ENCODE data around the gene PHKG2. TPM values are rescaled to one million over a fixed set of nuclear protein-coding genes. Genes with fewer than 3 reads are reported as not detected.

The PHKG2 gene
- total RNA-seq, 2 donors from 2014 or later: 17.6 to 24.7 TPM

GRCh38 chr16:30740364-30741251 is 7.6 kb upstream of the PHKG2 start:
- intact Hi-C loops (cut with DNase I): no loop called here
- H3K4me3 ChIP-seq: no peak overlapping the region
- 12 to 14% methylated on average over 8 of the region's 8 CpGs for WGBS, 2 donors
- H3K27me3 ChIP-seq: no peaks in the 10 kb centered on the region
- peaks cover 27 to 30% of the 10 kb centered on the region in 2 donors for H3K36me3 ChIP-seq (replicated peaks in 1 of 2; ENCODE audit: insufficient read depth in 1 of 2, low read depth in 2 of 2)
- no peaks in the 10 kb centered on the region for H3K9me3 ChIP-seq
- H3K27ac ChIP-seq: peak overlapping the region; percentile 76 to 90 (median 88)
- no peak for TF ChIP-seq CTCF (IDR thresholded peaks at IDR 0.05)
- peak in 2 of 3 donors; percentile 66 to 74 for TF ChIP-seq POLR2A (IDR thresholded peaks at IDR 0.05)
- peaks cover 32% of the 10 kb centered on the region for H3K4me1 ChIP-seq
- ATAC-seq (peak; percentile 90), DNase-seq (peak; percentile 89 to 96 (median 93))

- peaks cover 32% of the 10 kb centered on the region for H3K4me1 ChIP-seq
- intact Hi-C loops (cut with DNase I): no loop called here
- WGBS, 2 donors: 73 to 83% methylated on average over 6 of the region's 6 CpGs
- H3K9me3 ChIP-seq: no peaks in the 10 kb centered on the region
- peaks cover 22 to 24% of the 10 kb centered on the region in 2 donors for H3K36me3 ChIP-seq (replicated peaks in 1 of 2; ENCODE audit: insufficient read depth in 1 of 2, low read depth in 2 of 2)
- H3K4me3 ChIP-seq: no peak overlapping the region
- H3K27ac ChIP-seq: peak overlapping the region; percentile 76 to 90 (median 88)
- no peaks in the 10 kb centered on the region for H3K27me3 ChIP-seq
- ATAC-seq (peak; percentile 75), DNase-seq (peak; percentile 48 to 83 (median 66))
- TF ChIP-seq POLR2A (IDR thresholded peaks at IDR 0.05): peak in 2 of 3 donors; percentile 47 to 59
- TF ChIP-seq CTCF (IDR thresholded peaks at IDR 0.05): no peak
Measured at GRCh38 chr16:30741461-30741914, 6.7 kb upstream of the PHKG2 start.

DNA sequence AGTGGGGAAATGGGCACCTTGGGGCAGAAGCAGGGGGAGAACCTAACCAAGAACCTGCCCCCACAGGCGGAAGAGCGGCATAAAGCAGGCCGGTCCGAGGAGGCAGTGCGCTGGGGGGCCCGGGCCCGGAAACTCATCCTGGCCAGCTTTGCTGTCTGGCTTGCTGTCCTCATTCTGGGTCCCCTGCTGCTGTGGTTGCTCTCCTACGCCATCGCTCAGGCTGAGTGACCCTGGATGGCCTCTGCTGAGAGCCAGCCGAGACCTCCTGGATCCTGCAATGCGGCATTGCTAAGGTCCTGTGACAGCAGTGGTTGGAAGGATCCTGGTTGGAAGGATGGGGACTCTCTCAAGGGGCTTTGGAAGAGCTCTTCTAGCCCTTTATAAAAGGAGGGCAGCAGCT is 4.5 kb upstream of the PHKG2 start:
- DNase-seq (no peak), ATAC-seq (no peak)
- Histone ChIP-seq H3K4me3 (no peak overlapping the region), H3K27me3 (no peaks in the 10 kb centered on the region), H3K9me3 (no peaks in the 10 kb centered on the region), H3K27ac (peak overlapping the region in 1 of 4 donors; percentile 0), H3K36me3 (replicated peaks in 1 of 2; ENCODE audit: insufficient read depth in 1 of 2, low read depth in 2 of 2) (peaks cover 2 to 7% of the 10 kb centered on the region in 2 donors), H3K4me1 (peaks cover 39% of the 10 kb centered on the region)
- intact Hi-C loops (cut with DNase I): no loop called here
- TF ChIP-seq CTCF (IDR thresholded peaks at IDR 0.05) (no peak), POLR2A (IDR thresholded peaks at IDR 0.05) (no peak)
- 93 to 97% methylated on average over 7 to 9 of the region's 11 CpGs for WGBS, 2 donors

DNA sequence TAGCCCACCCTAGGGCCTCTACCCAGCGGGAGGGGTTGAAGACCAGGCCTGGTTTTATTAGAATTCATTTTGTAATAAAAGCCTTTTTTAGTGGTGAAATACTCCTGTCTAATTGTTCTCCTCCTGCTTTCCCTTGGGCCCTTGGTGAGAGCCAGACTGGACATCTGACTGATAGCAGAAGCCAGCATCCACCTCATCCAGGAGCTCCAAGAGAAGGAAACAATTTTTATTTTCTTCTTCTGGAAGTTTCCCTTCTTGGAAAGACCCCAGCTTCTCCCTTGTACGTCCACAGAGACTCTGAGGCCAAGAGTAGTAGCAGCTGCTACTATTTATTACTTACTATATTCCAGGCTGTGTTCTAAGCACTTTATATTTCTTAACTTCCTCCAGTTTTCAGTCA is 4.0 kb upstream of the PHKG2 start:
- no peak overlapping the region for H3K4me3 ChIP-seq
- 75 to 84% methylated on average over 1 to 2 of the region's 2 CpGs for WGBS, 2 donors
- no peak for ATAC-seq
- TF ChIP-seq POLR2A (IDR thresholded peaks at IDR 0.05) (no peak), CTCF (IDR thresholded peaks at IDR 0.05) (no peak)
- H3K27ac ChIP-seq: peak overlapping the region in 1 of 4 donors; percentile 0
- no peaks in the 10 kb centered on the region for H3K9me3 ChIP-seq
- H3K36me3 ChIP-seq (replicated peaks in 1 of 2; ENCODE audit: insufficient read depth in 1 of 2, low read depth in 2 of 2): peaks cover 0 to 7% of the 10 kb centered on the region in 2 donors
- H3K27me3 ChIP-seq: no peaks in the 10 kb centered on the region
- intact Hi-C loops (cut with DNase I): no loop called here
- H3K4me1 ChIP-seq: peaks cover 40% of the 10 kb centered on the region
- DNase-seq: no peak

Measured in body of pancreas (tissue), 4 donors.